Astrocyte (in vitro differentiated cells and primary cell): ENCODE data around the gene VIM.

Experiments
- EZH2 ChIP-seq: IDR thresholded peaks from 2 replicates; pipeline ENCODE4 v1.6.1; 2012; ENCODE audit warnings: mild to moderate bottlenecking, low read length, inconsistent platforms; ENCODE audit not compliant: insufficient read depth
- TF ChIP-seq, protein P1 (sequence below): IDR thresholded peaks from 2 replicates; pipeline ENCODE4 v1.5.1; 2011; ENCODE audit warnings: low read depth, mild to moderate bottlenecking, inconsistent platforms, low read length, moderate library complexity; ENCODE audit not compliant: insufficient read depth

DNA sequence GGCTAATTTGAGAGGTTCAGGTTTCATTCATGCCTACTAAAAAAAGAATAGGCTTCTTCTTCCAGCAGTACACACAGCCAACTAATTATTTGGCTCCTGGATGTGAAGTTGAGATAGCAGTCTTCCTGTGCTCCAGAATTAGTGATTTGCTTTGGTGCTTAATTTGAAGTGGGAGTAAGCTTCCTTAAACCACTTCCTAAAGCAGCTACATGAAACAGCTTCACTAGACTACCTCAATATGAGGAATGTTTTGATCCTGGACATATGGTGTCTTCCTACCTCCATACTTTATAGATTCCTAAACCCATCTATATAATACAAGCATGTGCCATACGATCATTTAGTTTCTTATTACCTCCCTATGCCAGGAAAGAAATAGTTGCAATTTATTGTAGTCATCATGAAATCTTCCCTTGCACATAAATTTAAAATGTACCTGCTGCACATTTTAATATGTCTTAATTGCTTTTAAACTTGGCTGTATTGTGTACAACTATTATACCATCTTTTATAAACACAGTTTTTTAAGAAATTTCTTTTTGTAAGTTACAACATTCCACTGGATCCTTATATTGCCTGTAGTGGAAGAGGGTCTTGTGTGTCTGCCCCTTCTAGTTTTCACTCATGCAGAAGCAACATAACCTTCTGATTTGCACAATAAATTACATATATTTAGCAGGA lies 8.6 kb downstream of the VIM start:
- TF ChIP-seq, protein P1, sequence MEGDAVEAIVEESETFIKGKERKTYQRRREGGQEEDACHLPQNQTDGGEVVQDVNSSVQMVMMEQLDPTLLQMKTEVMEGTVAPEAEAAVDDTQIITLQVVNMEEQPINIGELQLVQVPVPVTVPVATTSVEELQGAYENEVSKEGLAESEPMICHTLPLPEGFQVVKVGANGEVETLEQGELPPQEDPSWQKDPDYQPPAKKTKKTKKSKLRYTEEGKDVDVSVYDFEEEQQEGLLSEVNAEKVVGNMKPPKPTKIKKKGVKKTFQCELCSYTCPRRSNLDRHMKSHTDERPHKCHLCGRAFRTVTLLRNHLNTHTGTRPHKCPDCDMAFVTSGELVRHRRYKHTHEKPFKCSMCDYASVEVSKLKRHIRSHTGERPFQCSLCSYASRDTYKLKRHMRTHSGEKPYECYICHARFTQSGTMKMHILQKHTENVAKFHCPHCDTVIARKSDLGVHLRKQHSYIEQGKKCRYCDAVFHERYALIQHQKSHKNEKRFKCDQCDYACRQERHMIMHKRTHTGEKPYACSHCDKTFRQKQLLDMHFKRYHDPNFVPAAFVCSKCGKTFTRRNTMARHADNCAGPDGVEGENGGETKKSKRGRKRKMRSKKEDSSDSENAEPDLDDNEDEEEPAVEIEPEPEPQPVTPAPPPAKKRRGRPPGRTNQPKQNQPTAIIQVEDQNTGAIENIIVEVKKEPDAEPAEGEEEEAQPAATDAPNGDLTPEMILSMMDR: no peak
- no peak for TF ChIP-seq EZH2
